ENCODE results near the gene KAZN. TPM values are rescaled to one million over a fixed set of nuclear protein-coding genes. Genes with fewer than 3 reads are reported as not detected.

Gene KAZN
- total and polyA plus RNA-seq, 2 of the 8 experiments (the other 6 are each of a cell fraction or from before 2014, with no cell fraction given): 3.7 to 11.8 TPM

GRCh38 chr1:15023976-15024375 lies 425.5 kb downstream of the KAZN start:
- no peak overlapping the region for H3K4ac ChIP-seq (replicated peaks; ENCODE audit: insufficient read length, low read depth, low read length)

More at GRCh38 chr1:15023976-15024375, 425.5 kb downstream of the KAZN start:
- no peak for FAIRE-seq
- Histone ChIP-seq H2BK12ac (ENCODE audit: low read depth, low read length) (no peak overlapping the region), H2BK15ac (ENCODE audit: low read length) (no peak overlapping the region), H3K56ac (replicated peaks; ENCODE audit: insufficient read length, low read depth, low read length) (no peak overlapping the region), H2BK5ac (ENCODE audit: low read depth, low read length) (no peak overlapping the region), H3K23me2 (ENCODE audit: low read depth, low read length) (no peaks in the 10 kb centered on the region), H4K20me1 (replicated peaks in 1 of 2; ENCODE audit: control insufficient read depth in 1 of 2, insufficient read depth in 2 of 2, low read length in 2 of 2) (no peaks in the 10 kb centered on the region), H3K36me3 (ENCODE audit: control insufficient read depth in 2 of 4, insufficient read depth in 4 of 4, low read length in 3 of 4) (no peaks in the 10 kb centered on the region), H3K9me3 (ENCODE audit: insufficient read depth in 2 of 2, low read depth in 1 of 2, low read length in 1 of 2) (no peaks in the 10 kb centered on the region), H4K8ac (ENCODE audit: extremely low read depth, insufficient read depth, low read length) (peak overlapping the region; percentile 76; the same call in 1 of the 2 replicates), H3K18ac (ENCODE audit: extremely low read depth, low read length) (no peak overlapping the region), H2AFZ (ENCODE audit: low read length) (no peak overlapping the region), H3K79me1 (ENCODE audit: low read depth, low read length) (no peaks in the 10 kb centered on the region; the same call in 1 of the 2 replicates), H2BK120ac (replicated peaks; ENCODE audit: low read depth, low read length) (no peak overlapping the region), H2BK20ac (ENCODE audit: low read length) (no peak overlapping the region), H3K4me3 (ENCODE audit: extremely low read depth in 1 of 4, insufficient read depth in 2 of 4, low read depth in 3 of 4, low read length in 4 of 4) (no peak overlapping the region), H3K4me2 (ENCODE audit: insufficient read depth in 1 of 2, low read depth in 2 of 2, low read length in 2 of 2) (no peak overlapping the region), H3K9ac (replicated peaks in 1 of 4; ENCODE audit: extremely low read depth in 1 of 4, low read depth in 3 of 4, low read length in 3 of 4) (no peak overlapping the region), H3K27ac (ENCODE audit: low read depth, low read length) (no peak overlapping the region), H3K27me3 (replicated peaks in 1 of 4; ENCODE audit: control insufficient read depth in 3 of 4, extremely low read depth in 1 of 4, insufficient read depth in 3 of 4, low read length in 3 of 4) (no peaks in the 10 kb centered on the region), H4K5ac (ENCODE audit: insufficient read length, low read depth, low read length) (no peak overlapping the region), H2AK5ac (ENCODE audit: low read depth, low read length) (no peak overlapping the region), H3K23ac (ENCODE audit: insufficient read length) (no peak overlapping the region), H4K91ac (replicated peaks; ENCODE audit: insufficient read length, low read length) (no peak overlapping the region), H3K14ac (ENCODE audit: insufficient read length) (no peak overlapping the region), H3K79me2 (ENCODE audit: control insufficient read depth in 1 of 2, insufficient read depth in 2 of 2, low read length in 2 of 2) (no peaks in the 10 kb centered on the region), H3K4me1 (replicated peaks in 1 of 4; ENCODE audit: control insufficient read depth in 3 of 4, insufficient read depth in 4 of 4, low read length in 3 of 4) (peaks cover 0 to 11% (median under 1%) of the 10 kb centered on the region in 4 experiments; a peak in 4 of 7 replicates)
- CTCF ChIA-PET (ENCODE audit: partially characterized antibody): interaction anchor here (0.6 to 4.2 kb wide), 7 partner anchors 12 to 513 kb away, joined by 3 to 16 read pairs (median 5); no protein-coding TSS in a partner anchor
- 87% methylated on average over 8 of the region's 8 CpGs; no CpG with 5 or more reads in 1 of the 2 experiments for WGBS, 2 experiments (ENCODE audit: extremely low coverage in 1 of 2, insufficient coverage in 1 of 2, insufficient read length in 1 of 2, insufficient replicate concordance in 2 of 2, low coverage in 1 of 2, low lambda C conversion rate in 2 of 2, missing lambda C conversion rate in 1 of 2)
- TF ChIP-seq CTCF (IDR thresholded peaks at IDR 0.05; ENCODE audit: control extremely low read depth in 1 of 3, insufficient read depth in 1 of 3, low read depth in 1 of 3, low read length in 3 of 3) (peak in 1 of 3 experiments; percentile 9; a peak in 1 of 4 replicates), SIRT6 (IDR thresholded peaks at IDR 0.05; ENCODE audit: low read length) (no peak), SIX5 (IDR thresholded peaks at IDR 0.05; ENCODE audit: low read depth, low read length) (no peak)
- POLR2A ChIA-PET (ENCODE audit: partially characterized antibody): no interaction called here
- no peak for DNase-seq (ENCODE audit: low read depth in 1 of 2, low spot score in 2 of 2)
